Measurements from ENCODE around the gene FERMT3. TPM values are rescaled to one million over a fixed set of nuclear protein-coding genes. Genes with fewer than 3 reads are reported as not detected.

The FERMT3 gene
- total and polyA plus RNA-seq, 2 of the 13 experiments (the other 11 are each of a cell fraction or from before 2014, with no cell fraction given) = 0.29 TPM; not detected in 1

GRCh38 chr11:64268893-64269539 is 62.5 kb downstream of the FERMT3 start (continued):
- TF ChIP-seq POGK (CRISPR knock-in tag; conservative IDR thresholded peaks at IDR 0.05) (peak; percentile 15; the same call in 1 of the 2 replicates), PPARG (CRISPR knock-in tag; conservative IDR thresholded peaks at IDR 0.05) (no peak), IRF1 (CRISPR knock-in tag; IDR thresholded peaks at IDR 0.05; ENCODE audit: low read depth) (no peak), ZNF773 (CRISPR knock-in tag; IDR thresholded peaks at IDR 0.05; ENCODE audit: borderline replicate concordance) (no peak), GABPA (IDR thresholded peaks at IDR 0.05; ENCODE audit: low read depth, low read length) (peak; percentile 39; the same call in 1 of the 2 replicates), GABPA (CRISPR knock-in tag; IDR thresholded peaks at IDR 0.05; ENCODE audit: low read depth) (peak; percentile 73), POLR2AphosphoS5 (IDR thresholded peaks at IDR 0.05; ENCODE audit: low read depth, low read length) (no peak), SMC3 (IDR thresholded peaks at IDR 0.05; ENCODE audit: low read length) (no peak), NFATC3 (CRISPR knock-in tag; IDR thresholded peaks at IDR 0.05) (no peak), ATF6 (CRISPR knock-in tag; conservative IDR thresholded peaks at IDR 0.05) (no peak), ZNF143 (CRISPR knock-in tag; IDR thresholded peaks at IDR 0.05) (no peak), ELF1 (CRISPR knock-in tag; IDR thresholded peaks at IDR 0.05) (0 out of 2 replicates have a peak, but pooled peaks have one; percentile 29), PAXIP1 (CRISPR knock-in tag; conservative IDR thresholded peaks at IDR 0.05) (no peak), PHF8 (CRISPR knock-in tag; IDR thresholded peaks at IDR 0.05) (0 out of 2 replicates have a peak, but pooled peaks have one; percentile 47), ZNF792 (CRISPR knock-in tag; IDR thresholded peaks at IDR 0.05) (0 out of 2 replicates have a peak, but pooled peaks have one; percentile 9), ZNF558 (CRISPR knock-in tag; IDR thresholded peaks at IDR 0.05; ENCODE audit: borderline replicate concordance) (0 out of 2 replicates have a peak, but pooled peaks have one; percentile 47), ZNF235 (CRISPR knock-in tag; IDR thresholded peaks at IDR 0.05; ENCODE audit: borderline replicate concordance) (0 out of 2 replicates have a peak, but pooled peaks have one; percentile 47), ZGPAT (CRISPR knock-in tag; IDR thresholded peaks at IDR 0.05) (peak; percentile 57), GMEB2 (CRISPR knock-in tag; IDR thresholded peaks at IDR 0.05; ENCODE audit: low read depth) (no peak)
